Kidney glomerular epithelial cell (primary cell): ENCODE measurements around the gene MPHOSPH10.
"Not testable (repeated sequence)": the region's sequence is repeated elsewhere in the genome, so short reads cannot be mapped to it uniquely, and the experiment has no call there.

Experiments used
- DNase-seq: peaks from one replicate; lab custom pipeline; 2025; lab: John Stamatoyannopoulos, UW

The MPHOSPH10 gene, protein sequence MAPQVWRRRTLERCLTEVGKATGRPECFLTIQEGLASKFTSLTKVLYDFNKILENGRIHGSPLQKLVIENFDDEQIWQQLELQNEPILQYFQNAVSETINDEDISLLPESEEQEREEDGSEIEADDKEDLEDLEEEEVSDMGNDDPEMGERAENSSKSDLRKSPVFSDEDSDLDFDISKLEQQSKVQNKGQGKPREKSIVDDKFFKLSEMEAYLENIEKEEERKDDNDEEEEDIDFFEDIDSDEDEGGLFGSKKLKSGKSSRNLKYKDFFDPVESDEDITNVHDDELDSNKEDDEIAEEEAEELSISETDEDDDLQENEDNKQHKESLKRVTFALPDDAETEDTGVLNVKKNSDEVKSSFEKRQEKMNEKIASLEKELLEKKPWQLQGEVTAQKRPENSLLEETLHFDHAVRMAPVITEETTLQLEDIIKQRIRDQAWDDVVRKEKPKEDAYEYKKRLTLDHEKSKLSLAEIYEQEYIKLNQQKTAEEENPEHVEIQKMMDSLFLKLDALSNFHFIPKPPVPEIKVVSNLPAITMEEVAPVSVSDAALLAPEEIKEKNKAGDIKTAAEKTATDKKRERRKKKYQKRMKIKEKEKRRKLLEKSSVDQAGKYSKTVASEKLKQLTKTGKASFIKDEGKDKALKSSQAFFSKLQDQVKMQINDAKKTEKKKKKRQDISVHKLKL

DNA sequence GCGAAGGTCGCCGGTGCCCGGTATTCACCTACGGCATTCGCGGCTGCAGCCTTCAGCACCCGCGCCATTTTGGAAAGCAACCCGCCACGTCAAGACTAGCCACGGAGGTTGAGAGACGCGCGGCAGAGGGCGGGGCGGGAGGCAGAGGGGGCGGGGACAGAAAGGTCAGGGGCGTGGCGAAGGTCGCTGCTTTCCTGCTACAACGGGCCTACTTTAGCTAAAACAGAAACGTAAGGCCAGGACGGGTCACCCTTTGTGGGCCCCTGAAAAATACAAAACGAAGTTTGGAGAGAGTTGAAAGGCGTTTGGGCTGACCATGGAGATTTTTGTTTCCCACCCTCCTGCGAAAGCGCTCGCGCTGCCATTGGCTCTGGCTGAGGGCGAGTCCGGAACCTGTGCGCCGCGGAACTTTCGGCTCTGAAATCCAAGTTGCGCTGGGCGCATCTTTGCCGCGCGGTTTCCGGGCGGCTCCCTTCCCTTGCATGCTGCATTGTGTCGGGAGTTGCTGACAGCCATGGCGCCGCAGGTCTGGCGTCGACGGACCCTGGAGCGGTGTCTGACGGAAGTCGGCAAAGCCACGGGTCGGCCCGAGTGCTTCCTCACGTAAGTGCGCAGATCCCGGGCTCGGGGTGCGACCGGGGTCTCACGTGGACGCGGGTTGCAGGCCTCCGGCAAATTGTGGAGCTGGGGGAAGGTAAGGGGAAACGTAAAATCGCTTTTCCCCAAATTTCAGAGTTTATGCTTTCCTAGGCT is at the start of gene MPHOSPH10, which contains the start of gene MCEE:
Gene MPHOSPH10, plus strand, starts transcription at position 483 of the 753 bp plus-strand sequence. Its CDS starts 32 bp downstream, at position 515.
Gene MCEE, minus strand, starts transcription at position 78 of the 753 bp plus-strand sequence. Its CDS starts 10 bp downstream, at position 68.
- peak; percentile 93 for DNase-seq

DNA sequence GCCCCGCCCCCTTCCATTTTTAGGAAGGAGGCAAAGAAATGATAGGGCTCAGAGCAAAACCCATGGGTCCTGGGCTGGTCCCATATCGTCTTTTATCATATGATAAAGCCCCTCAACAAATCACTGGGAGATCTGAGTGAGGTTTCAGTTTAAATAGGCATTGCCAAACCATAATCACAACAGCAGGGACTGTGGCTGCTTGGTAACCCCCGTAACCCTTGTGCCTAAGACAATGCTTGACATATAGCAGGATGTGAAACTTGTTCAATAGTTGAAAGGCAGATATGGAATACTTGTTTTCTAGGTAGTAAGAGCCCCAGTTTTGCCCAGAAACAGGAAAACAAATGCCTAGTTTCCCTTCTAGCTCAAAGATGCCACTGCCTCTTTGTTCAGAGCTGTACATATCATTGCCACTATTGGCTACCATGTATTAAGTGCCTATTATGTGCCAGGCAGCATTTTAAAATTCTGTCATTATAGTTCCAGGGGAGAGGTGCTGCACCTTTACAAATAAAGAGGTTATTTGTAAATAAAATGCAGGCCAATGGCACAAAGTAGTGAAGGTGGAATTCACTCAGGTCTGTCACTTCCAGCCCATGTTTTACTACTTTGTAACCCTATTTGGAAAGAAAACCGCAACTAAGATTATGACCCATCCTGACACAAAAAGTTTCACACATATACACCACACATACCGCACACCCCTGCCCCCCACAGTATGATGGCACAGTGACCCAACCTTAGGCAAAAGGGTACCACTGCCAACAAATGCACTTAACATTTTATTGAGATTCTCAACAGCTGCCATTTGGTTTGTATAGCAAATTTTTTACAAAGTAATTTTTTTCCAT is 47.8 kb upstream of the MPHOSPH10 start:
- DNase-seq: no peak

DNA sequence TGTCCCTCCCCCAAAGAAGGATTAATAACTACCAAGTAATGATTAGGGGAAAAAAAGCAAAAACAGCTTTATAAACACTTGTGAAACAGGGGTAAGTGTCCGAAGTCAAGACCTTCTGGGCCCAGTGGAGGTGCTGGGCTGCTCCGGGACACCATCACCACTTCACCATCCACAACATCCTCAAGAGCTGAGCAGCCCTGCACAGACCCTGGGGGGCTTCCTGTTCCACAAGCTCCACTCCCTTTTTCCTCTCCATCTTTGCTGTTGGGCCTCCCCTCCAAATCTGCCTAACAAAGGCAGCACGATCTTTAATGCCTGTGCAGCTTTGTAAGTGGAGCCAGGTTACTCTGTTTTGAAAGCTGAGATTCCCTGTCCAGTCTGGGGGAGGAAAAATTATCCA is 47.1 kb upstream of the MPHOSPH10 start:
- not testable (repeated sequence) for DNase-seq

DNA sequence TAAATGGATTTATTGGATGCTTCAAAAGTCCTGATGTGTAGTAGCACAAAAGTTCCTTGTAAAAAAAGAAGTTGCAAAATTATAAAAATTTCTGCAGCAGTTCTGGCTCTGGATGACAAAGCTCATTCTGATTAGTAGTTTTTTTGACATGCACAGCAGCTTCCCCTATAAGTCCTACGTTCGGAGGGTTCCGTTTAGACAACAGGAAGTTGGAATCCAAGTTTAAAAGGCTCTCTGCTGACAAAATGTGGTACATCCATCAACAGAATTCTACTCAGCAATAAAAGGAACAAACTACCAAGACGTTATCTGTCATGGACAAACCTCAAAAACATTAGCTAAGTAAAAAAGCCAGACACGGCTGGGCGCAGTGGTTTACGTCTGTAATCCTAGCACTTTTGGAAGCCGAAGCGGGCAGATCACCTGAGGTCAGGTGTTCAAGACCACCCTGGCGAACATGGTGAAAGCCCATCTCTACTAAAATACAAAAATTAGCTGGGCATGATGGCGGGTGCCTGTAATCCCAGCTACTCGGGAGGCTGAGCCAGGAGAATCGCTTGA is 46.6 kb upstream of the MPHOSPH10 start:
- not testable (repeated sequence) for DNase-seq

DNA sequence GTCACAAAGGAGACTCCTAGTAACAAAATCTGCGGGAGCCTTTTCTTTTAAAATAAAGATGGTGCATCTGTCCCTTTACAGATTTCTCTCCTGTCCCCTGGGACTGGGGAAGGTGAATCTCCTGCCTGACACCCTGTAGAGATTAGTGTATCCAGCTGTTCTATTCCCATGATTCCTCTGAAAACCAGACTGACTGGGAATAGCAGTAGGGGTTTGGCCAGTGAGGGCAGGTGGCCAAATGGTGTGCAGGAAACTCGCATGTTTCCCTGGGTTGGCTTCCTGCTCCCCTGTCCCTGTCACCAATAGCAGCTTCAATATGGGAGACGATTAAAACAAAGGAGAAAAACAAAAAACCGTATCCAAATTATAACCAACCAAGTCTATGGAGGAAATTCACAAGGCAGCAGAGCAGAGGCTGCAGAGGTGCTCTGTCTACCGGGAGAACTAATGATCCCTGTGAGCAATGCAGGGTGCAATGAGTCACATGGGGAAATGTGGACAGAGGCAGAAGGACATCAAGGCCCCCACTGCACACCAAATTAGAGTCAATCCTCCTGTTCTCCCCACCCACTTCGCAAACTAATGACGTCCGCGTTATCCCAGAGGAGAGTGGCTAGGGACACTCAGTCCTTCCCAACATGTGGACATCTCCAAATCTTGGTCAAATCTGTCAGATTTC is 45.0 kb upstream of the MPHOSPH10 start:
- DNase-seq: not testable (repeated sequence)

DNA sequence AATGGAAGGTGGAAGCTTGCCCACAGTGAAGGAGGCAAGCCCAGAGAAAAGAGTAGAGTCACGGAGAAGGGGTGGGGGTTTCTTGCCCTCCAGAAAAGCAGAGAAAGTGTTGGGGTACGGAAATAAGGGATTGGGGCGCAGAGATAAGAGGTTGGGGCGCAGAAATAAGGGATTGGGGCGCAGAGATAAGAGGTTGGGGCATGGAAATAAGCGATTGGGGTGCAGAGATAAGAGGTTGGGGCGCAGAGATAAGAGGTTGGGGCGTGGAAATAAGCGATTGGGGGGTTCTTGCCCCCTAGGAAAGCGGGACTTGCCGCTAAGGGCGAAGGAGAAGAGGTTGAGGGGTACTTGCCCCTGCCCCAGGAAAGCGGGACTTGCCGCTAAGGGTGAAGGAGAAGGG is 41.0 kb upstream of the MPHOSPH10 start:
- DNase-seq: not testable (repeated sequence)

DNA sequence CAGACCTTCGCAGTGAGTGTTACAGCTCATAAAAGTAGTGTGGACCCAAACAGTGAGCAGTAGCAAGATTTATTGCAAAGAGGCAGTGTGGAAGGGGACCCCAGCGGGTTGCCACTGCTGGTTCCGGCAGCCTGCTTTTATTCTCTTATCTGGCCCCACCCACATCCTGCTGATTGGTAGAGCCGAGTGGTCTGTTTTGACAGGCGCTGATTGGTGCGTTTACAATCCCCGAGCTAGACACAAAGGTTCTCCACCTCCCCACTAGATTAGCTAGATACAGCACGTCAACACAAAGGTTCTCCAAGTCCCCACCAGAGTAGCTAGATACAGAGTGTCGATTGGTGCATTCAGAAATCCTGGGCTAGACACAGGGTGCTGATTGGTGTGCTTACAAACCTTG is 38.6 kb upstream of the MPHOSPH10 start:
- DNase-seq: not testable (repeated sequence)

DNA sequence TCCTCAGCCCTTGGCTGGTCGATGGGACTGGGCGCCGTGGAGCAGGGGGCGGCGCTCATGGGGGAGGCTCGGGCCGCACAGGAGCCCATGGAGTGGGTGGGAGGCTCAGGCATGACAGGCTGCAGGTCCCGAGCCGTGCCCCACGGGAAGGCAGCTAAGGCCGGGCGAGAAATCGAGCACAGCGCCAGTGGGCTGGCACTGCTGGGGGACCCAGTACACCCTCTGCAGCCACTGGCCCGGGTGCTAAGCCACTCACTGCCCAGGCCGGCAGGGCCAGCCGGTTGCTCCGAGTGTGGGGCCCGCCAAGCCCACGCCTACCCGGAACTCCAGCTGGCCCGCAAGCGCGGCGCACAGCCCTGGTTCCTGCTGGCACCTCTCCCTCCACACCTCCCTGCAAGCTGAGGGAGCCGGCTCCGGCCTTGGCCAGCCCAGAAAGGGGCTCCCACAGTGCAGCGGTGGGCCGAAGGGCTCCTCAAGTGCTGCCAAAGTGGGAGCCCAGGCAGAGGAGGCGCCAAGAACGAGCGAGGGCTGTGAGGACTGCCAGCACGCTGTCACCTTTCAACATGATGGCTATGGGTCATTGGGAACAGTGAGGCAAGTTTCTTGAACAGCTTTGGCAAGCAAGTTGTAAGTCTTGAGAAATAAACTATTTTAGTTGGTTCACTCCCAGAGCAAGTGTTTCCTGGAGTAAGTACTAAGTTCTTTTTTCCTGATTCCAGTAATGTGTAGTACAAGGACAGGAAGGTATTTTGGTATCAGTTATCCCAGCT is 37.8 kb upstream of the MPHOSPH10 start:
- not testable (repeated sequence) for DNase-seq

DNA sequence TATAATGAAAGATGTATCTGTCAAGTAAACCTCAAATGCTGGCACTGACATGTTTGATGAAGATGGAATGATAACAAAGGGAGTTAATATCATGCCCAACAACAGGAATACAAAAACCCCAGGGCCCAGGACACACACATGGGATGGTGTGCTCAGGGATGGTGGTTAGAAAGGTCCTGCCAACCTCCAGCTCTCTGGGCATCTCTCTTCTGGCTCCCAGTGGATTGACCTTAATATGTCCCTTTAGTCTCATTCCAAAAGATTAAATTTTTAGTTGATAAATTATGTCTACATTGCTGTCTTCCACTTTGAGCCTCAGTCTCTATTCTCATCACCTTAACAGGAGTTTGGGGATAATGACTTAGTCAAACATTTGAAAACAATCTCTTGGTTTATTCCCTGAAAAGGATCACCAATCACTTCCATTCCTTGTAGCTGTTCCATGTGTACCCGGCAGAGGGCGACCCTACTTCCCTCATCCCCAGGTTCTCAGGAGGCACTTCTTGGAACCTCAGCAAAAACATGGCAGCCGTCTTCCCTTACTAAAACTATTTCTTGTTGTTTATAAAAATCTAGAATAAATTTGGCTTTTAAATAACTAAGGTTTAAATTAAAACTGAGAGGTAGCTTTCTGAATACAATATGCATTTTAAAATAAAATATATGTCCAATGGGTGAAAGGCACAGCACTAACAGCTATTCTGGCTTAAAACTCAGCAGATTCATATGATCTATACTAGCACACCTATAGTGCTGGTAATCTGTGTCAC is 30.1 kb upstream of the MPHOSPH10 start:
- peak; percentile 41 for DNase-seq

DNA sequence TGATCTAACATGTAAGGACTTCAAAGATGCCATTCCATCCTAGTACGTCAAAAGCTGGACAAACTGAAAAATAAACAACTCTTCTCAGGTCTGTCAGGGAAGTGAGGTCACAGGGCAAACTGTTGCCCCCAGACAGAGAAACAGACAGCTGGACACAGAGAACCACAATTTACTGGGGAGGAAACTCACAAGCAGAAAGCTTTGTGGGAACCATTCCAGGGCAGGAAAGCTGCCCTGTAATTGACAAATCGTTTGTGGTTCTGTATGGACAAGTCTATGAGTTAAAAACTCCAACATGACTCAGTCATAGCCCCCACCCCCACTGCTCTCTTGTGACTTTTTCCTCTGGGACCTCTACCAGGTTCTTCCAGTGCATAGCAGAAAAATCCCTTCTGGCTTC is 28.8 kb upstream of the MPHOSPH10 start:
- no peak for DNase-seq

DNA sequence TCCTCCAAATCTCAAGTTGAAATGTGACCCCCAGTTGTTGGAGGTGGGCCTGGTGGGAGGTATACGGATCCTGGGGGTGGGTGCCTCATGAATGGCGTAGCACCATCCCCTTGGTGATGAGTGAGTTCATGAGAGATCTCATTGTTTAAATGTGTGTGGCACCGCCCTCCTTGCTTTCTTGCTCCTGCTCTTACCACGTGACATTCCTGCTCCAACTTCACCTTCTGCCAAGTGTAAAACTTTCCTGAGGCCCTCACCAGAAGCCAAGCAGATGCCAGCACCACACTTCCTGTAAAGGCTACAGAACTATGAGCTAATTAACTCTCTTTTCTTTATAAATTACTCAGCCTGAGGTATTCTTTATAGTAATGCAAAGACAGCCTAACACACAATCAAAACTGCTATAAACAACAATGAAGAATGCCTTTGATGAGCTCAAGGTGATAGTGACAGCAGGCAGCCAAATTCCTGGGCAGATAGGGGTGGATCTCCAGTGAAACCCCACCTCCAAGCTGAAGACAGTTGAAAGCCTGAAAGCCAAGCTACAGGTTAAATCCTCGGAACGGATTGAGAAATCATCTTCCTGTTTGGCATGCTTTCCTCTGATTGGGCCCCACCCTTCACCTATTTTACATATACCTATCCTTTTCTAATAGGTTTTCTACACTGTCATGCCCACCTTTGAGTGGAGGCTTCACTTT is 27.3 kb upstream of the MPHOSPH10 start:
- no peak for DNase-seq

DNA sequence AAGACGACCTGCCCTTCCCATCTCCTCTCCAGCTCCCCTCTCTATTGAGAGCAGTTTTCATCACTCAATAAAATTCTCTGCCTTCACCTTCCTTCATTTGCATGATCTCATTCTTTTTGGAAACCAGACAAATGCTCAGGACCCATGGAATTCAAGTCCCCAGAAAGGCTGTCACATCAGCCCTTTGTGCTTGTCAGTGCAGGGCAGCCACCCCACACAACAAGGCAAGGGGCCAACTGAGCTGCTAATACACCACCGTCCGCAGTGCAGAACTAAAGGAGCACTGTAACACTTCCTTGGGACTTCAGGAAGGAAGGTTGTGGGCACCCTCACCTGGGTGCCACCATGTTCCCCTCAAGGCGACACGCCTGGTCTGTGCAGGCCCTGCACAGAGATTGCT is 26.6 kb upstream of the MPHOSPH10 start:
- no peak for DNase-seq

DNA sequence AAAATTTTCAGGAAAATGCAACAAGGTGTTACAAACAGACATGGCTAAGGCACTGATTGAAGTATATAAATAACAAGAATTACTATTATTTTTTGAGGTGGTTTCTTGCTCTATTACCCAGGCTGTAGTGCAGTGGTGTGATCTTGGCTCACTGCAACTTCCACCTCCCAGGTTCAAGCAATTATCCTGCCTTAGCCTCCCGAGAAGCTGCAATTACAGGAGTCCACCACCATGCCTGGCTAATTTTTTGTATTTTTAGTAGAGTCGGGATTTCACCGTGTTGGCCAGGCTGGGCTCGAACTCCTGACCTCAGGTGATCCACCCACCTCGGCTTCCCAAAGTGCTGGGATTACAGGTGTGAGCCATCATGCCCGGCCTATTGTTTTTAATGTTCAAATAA is 24.0 kb upstream of the MPHOSPH10 start:
- DNase-seq: not testable (repeated sequence)

DNA sequence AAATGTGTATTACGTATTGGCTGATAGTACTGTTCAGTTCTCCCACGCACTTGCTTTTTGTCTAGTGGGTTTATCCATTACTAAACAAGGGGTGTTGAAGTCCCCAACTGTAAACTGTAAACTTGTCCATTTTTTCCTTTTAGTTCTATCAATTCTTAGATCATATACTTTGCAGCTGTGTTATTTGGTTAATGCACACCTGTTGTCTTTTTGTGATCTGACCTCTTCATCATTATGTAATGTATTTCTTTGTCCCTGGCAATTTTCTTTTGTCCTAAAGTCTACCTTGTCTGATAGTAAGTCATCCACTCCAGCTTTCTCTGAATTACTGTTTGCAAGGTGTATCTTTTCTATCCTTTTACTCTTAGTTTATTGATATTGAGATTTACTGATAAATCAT is 22.3 kb upstream of the MPHOSPH10 start:
- DNase-seq: no peak

DNA sequence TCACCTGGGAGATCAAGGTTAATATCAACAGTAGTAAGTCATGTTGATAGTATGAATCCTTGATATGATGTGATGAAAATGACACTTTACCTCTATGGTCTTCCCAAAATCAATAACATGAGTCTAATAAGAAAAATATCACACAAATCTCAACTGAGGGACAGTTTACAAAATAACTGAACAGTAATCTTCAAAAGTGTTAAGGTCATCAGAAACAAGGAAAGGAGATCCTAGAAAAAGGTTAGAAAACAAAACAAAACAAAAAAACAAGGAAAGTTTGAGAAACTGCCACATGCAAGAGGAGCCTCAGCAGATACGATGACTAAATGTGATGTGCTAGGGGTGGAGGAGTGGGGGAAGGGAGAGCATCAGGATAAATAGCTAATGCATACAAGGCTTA is 16.6 kb upstream of the MPHOSPH10 start:
- no peak for DNase-seq

DNA sequence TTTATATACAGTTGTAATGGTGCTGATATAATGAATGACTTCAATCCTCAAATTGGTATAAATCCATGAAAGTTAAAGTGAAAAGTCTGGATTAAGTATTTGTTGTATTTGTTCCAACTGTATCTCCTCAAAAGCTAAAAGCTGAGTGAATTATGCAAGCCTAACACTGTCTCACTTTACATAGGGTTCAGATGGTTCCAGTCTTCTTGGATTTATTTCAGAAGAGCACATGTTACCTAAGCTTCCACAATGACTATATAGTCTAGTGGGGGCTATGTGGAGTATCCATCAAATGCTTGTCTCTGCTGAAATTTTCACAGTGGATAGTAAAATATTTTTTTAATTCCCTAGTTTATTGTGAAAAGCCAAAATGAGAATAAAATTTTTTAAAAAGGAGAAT is 13.4 kb upstream of the MPHOSPH10 start:
- no peak for DNase-seq

DNA sequence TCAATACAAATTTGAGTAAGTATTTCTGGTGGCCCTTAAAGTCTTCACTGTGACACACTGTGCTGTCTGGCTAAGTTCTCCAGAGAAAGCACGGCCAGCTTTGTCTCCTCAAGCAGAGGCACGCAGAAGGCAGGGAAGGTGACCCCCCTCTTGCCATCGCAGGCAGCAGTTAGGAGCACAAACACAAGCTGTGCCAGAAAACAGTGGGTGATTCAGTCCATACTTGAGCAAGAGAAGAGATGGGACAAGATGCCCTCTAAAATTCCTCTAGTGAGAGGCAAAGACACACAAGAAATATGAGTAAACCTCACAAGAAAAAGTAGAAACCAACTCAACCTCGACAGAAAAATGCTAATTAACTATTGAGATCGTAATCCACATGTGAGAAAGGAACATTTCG is 10.2 kb upstream of the MPHOSPH10 start:
- no peak for DNase-seq

DNA sequence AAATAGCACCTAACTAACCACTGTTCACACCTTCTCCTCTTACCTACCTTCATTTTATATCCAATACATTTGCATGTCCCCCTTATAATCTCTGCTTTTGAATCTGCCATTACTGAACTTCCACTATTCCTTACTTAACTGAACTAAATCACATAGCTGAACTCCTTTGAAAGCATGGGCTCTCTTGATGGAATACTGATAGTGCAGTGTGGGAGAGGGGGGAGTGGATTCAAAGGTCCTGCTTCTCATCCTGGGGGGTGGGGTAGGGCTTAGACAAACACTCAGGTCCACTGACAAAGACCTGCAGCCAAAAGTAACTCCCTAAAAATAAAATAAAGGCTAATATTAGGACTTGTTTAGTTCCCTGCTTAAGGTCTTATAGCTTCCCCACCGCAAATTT is 9.0 kb upstream of the MPHOSPH10 start:
- DNase-seq: no peak
